ENCODE data around the gene GFRA1. TPM values are rescaled to one million over a fixed set of nuclear protein-coding genes. Genes with fewer than 3 reads are reported as not detected.

The GFRA1 gene
- total RNA-seq, 1 experiment from 2014 or later: 0.30 TPM

DNA sequence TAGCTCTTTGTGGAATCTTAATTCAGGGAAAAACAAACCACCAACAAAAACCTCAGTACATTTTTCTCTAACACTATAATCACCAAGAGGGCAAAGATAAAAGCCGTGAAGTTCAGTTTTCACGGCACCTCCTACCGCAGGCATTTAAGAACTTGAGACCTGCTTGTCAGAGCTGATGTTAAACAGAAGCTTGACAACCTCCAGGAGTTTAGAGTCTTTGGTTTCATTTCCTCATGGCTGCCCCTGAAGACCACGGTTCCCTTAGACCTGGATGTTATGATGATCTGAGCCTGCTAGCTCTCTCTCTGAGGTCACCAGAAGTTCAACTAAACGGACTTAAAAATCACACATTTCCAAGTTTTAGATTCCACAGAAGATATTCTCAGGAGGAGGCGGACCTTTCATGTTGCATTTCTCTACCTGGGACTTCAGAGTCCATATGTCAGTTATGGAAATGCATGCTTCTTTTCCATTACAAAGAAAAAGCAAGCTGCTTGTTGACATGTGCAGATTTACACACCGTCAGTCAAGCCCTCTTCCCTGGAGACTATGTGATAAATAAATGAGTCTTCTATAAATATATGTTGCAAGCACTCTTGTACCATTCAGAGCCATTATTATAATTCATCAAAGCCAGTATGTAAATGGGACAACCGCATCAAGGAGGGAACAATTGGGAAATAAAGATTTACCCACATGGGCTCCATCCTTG lies 258.0 kb downstream of the GFRA1 start:
- Histone ChIP-seq H3K4me3 (replicated peaks in 1 of 2; ENCODE audit: low read depth in 1 of 2, low read length in 2 of 2) (no peak overlapping the region), H3K27ac (ENCODE audit: low read depth, low read length) (no peak overlapping the region), H3K9me2 (ENCODE audit: insufficient read depth) (no peaks in the 10 kb centered on the region), H4K20me1 (ENCODE audit: insufficient read depth) (no peaks in the 10 kb centered on the region), H3K36me3 (ENCODE audit: control insufficient read depth in 1 of 2, insufficient read depth in 2 of 2, low read length in 2 of 2) (no peaks in the 10 kb centered on the region), H3K9ac (ENCODE audit: low read length) (no peak overlapping the region), H3K79me2 (ENCODE audit: insufficient read depth, low read length) (no peaks in the 10 kb centered on the region), H3K27me3 (ENCODE audit: insufficient read depth, low read length) (no peaks in the 10 kb centered on the region), H2AFZ (ENCODE audit: low read depth, low read length, poor library complexity, severe bottlenecking) (no peak overlapping the region), H3K9me3 (ENCODE audit: control insufficient read depth in 1 of 2, insufficient read depth in 1 of 2, low read depth in 1 of 2, low read length in 2 of 2) (no peaks in the 10 kb centered on the region), H3K4me1 (ENCODE audit: control insufficient read depth in 1 of 2, insufficient read depth in 2 of 2, low read length in 2 of 2) (no peaks in the 10 kb centered on the region), H3K4me2 (ENCODE audit: low read length) (no peak overlapping the region)
- ChIA-PET RAD21 (ENCODE audit: low non-redundant PET in 1 of 2, low total read pairs in 2 of 2, uncharacterized antibody in 2 of 2, unreplicated experiment in 2 of 2) (no interaction called here), POLR2A (no interaction called here), CTCF (no interaction called here)
- ATAC-seq: no peak
- intact Hi-C loops (cut with micrococcal nuclease): no loop called here
- no TSS peak for BruUV-seq (replicated peaks)
- no peak for DNase-seq (ENCODE audit: low read depth, low spot score)
- TF ChIP-seq RAD21 (IDR thresholded peaks at IDR 0.05; ENCODE audit: low read depth) (no peak), POLR2A (IDR thresholded peaks at IDR 0.05; ENCODE audit: borderline replicate concordance, extremely low read depth, insufficient read depth, insufficient read length) (no peak), TCF7L2 (IDR thresholded peaks at IDR 0.05; ENCODE audit: borderline replicate concordance, extremely low read depth, insufficient read depth, insufficient read length) (no peak), CEBPB (IDR thresholded peaks at IDR 0.05; ENCODE audit: low read depth) (no peak), EZH2phosphoT487 (IDR thresholded peaks at IDR 0.05; ENCODE audit: borderline replicate concordance) (no peak), CBX3 (IDR thresholded peaks at IDR 0.05; ENCODE audit: low read depth) (no peak), YY1 (IDR thresholded peaks at IDR 0.05; ENCODE audit: extremely low read depth, insufficient replicate concordance, low read depth, low read length) (no peak), SIN3A (IDR thresholded peaks at IDR 0.05; ENCODE audit: low read depth) (no peak), ZFX (IDR thresholded peaks at IDR 0.05) (no peak), POLR2AphosphoS5 (IDR thresholded peaks at IDR 0.05; ENCODE audit: low read depth, low read length) (no peak), SP1 (IDR thresholded peaks at IDR 0.05; ENCODE audit: low read depth) (no peak), ZNF274 (IDR thresholded peaks at IDR 0.05; ENCODE audit: low read depth, low read length) (no peak), EZH2 (IDR thresholded peaks at IDR 0.05) (no peak), JUND (IDR thresholded peaks at IDR 0.05) (no peak), FOSL1 (IDR thresholded peaks at IDR 0.05; ENCODE audit: low read depth) (no peak)
- TF ChIP-seq, protein P1, sequence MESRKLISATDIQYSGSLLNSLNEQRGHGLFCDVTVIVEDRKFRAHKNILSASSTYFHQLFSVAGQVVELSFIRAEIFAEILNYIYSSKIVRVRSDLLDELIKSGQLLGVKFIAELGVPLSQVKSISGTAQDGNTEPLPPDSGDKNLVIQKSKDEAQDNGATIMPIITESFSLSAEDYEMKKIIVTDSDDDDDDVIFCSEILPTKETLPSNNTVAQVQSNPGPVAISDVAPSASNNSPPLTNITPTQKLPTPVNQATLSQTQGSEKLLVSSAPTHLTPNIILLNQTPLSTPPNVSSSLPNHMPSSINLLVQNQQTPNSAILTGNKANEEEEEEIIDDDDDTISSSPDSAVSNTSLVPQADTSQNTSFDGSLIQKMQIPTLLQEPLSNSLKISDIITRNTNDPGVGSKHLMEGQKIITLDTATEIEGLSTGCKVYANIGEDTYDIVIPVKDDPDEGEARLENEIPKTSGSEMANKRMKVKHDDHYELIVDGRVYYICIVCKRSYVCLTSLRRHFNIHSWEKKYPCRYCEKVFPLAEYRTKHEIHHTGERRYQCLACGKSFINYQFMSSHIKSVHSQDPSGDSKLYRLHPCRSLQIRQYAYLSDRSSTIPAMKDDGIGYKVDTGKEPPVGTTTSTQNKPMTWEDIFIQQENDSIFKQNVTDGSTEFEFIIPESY (IDR thresholded peaks at IDR 0.05; ENCODE audit: extremely low read depth, insufficient replicate concordance, low read length): no peak
- TF ChIP-seq, protein P2, sequence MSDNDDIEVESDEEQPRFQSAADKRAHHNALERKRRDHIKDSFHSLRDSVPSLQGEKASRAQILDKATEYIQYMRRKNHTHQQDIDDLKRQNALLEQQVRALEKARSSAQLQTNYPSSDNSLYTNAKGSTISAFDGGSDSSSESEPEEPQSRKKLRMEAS (IDR thresholded peaks at IDR 0.05): no peak
- TF ChIP-seq, protein P3, sequence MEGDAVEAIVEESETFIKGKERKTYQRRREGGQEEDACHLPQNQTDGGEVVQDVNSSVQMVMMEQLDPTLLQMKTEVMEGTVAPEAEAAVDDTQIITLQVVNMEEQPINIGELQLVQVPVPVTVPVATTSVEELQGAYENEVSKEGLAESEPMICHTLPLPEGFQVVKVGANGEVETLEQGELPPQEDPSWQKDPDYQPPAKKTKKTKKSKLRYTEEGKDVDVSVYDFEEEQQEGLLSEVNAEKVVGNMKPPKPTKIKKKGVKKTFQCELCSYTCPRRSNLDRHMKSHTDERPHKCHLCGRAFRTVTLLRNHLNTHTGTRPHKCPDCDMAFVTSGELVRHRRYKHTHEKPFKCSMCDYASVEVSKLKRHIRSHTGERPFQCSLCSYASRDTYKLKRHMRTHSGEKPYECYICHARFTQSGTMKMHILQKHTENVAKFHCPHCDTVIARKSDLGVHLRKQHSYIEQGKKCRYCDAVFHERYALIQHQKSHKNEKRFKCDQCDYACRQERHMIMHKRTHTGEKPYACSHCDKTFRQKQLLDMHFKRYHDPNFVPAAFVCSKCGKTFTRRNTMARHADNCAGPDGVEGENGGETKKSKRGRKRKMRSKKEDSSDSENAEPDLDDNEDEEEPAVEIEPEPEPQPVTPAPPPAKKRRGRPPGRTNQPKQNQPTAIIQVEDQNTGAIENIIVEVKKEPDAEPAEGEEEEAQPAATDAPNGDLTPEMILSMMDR (IDR thresholded peaks at IDR 0.05 in 2 of 3, conservative IDR thresholded peaks at IDR 0.05 in 1 of 3; ENCODE audit: borderline replicate concordance in 1 of 3, insufficient read depth in 1 of 3, low read depth in 2 of 3, low read length in 2 of 3): no peak
- TF ChIP-seq, protein P4, sequence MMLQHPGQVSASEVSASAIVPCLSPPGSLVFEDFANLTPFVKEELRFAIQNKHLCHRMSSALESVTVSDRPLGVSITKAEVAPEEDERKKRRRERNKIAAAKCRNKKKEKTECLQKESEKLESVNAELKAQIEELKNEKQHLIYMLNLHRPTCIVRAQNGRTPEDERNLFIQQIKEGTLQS (IDR thresholded peaks at IDR 0.05): no peak
- TF ChIP-seq, protein P5, sequence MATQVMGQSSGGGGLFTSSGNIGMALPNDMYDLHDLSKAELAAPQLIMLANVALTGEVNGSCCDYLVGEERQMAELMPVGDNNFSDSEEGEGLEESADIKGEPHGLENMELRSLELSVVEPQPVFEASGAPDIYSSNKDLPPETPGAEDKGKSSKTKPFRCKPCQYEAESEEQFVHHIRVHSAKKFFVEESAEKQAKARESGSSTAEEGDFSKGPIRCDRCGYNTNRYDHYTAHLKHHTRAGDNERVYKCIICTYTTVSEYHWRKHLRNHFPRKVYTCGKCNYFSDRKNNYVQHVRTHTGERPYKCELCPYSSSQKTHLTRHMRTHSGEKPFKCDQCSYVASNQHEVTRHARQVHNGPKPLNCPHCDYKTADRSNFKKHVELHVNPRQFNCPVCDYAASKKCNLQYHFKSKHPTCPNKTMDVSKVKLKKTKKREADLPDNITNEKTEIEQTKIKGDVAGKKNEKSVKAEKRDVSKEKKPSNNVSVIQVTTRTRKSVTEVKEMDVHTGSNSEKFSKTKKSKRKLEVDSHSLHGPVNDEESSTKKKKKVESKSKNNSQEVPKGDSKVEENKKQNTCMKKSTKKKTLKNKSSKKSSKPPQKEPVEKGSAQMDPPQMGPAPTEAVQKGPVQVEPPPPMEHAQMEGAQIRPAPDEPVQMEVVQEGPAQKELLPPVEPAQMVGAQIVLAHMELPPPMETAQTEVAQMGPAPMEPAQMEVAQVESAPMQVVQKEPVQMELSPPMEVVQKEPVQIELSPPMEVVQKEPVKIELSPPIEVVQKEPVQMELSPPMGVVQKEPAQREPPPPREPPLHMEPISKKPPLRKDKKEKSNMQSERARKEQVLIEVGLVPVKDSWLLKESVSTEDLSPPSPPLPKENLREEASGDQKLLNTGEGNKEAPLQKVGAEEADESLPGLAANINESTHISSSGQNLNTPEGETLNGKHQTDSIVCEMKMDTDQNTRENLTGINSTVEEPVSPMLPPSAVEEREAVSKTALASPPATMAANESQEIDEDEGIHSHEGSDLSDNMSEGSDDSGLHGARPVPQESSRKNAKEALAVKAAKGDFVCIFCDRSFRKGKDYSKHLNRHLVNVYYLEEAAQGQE (IDR thresholded peaks at IDR 0.05; ENCODE audit: low read depth): no peak
